EL (cell line): ENCODE results near the gene GPN1.
"Not testable (repeated sequence)": the region's sequence is repeated elsewhere in the genome, so short reads cannot be mapped to it uniquely, and the experiment has no call there.

Source experiments
- DNase-seq: peaks from one replicate; pipeline ENCODE4 v3.0.0-alpha.2; 2016

The GPN1 gene

GRCh38 chr2:27672723-27673486 is 44.1 kb downstream of the GPN1 start:
- DNase-seq = no peak

- no peak for DNase-seq
Observed at GRCh38 chr2:27680571-27680970, 51.7 kb downstream of the GPN1 start.

- DNase-seq = peak; percentile 65
Observed at GRCh38 chr2:27681841-27682240, 53.0 kb downstream of the GPN1 start.

GRCh38 chr2:27682334-27682771 is 53.5 kb downstream of the GPN1 start:
- peak; percentile 93 for DNase-seq

GRCh38 chr2:27683390-27684071 is 54.7 kb downstream of the GPN1 start:
- DNase-seq = peak; percentile 89

GRCh38 chr2:27685006-27685405 is 56.2 kb downstream of the GPN1 start:
- not testable (repeated sequence) for DNase-seq

GRCh38 chr2:27685577-27685976 is 56.7 kb downstream of the GPN1 start:
- DNase-seq = no peak

- DNase-seq = no peak
Observed at GRCh38 chr2:27687232-27687631, 58.4 kb downstream of the GPN1 start.

- no peak for DNase-seq
Observed at GRCh38 chr2:27689424-27689823, 60.6 kb downstream of the GPN1 start.

GRCh38 chr2:27690052-27690451 is 61.2 kb downstream of the GPN1 start:
- no peak for DNase-seq

- DNase-seq = no peak
Observed at GRCh38 chr2:27697660-27698059, 68.8 kb downstream of the GPN1 start.
